Measurements from ENCODE around the gene DEGS2.

GRCh38 chr14:100160534-100160916 is 1.1 kb upstream of the DEGS2 start:
- TF ChIP-seq CTCF (conservative IDR thresholded peaks at IDR 0.05; ENCODE audit: low read depth, low read length) (no peak), EZH2 (IDR thresholded peaks at IDR 0.05; ENCODE audit: borderline replicate concordance, low read depth, low read length, poor library complexity, severe bottlenecking) (no peak)

Data from A673 (cell line).